M059J (cell line): Measurements from ENCODE around the gene EPYC. TPM values are rescaled to one million over a fixed set of nuclear protein-coding genes. Genes with fewer than 3 reads are reported as not detected.

Source experiments
- total RNA-seq: library from RNA; depleted of rRNA; stranded (reverse); fragments of >200 nt; shearing (Covaris generic); gene quantifications from 2 replicates; pipeline ENCODE4 v1.2.3, GENCODE V29; 2014; rRNA removed

The EPYC gene
- total RNA-seq, 1 experiment from 2014 or later: 0.17 TPM

Other genes starting within 250 kb of the EPYC start
- not detected in 2 replicates for gene CCER1, start 49.8 kb downstream of the EPYC start, total RNA-seq
- not detected in 2 replicates for gene KERA, start 53.1 kb upstream of the EPYC start, total RNA-seq
- gene LUM, start 106.5 kb upstream of the EPYC start, total RNA-seq: 293 and 400 TPM in 2 replicates
- gene DCN, start 177.8 kb upstream of the EPYC start, total RNA-seq: 16.3 and 16.5 TPM in 2 replicates